Hippocampal formation (tissue), 2 donors: Measurements from ENCODE around the gene RXFP1.
"Not testable (repeated sequence)": the region's sequence is repeated elsewhere in the genome, so short reads cannot be mapped to it uniquely, and the experiment has no call there.

Source experiments
- DNase-seq, 2 donors: peaks; one replicate each; lab custom pipeline; 2025; lab: John Stamatoyannopoulos, UW

RXFP1 gene

GRCh38 chr4:158613046-158613445, 91.4 kb downstream of the RXFP1 start:
- DNase-seq: no peak

GRCh38 chr4:158617956-158618355, 96.3 kb downstream of the RXFP1 start:
- no peak for DNase-seq

GRCh38 chr4:158621729-158622128, 100.0 kb downstream of the RXFP1 start:
- DNase-seq: no peak

- DNase-seq: no peak
Measured at GRCh38 chr4:158622251-158622650, 100.6 kb downstream of the RXFP1 start.

- DNase-seq: peak in 1 of 2 donors; percentile 68
Measured at GRCh38 chr4:158624889-158625478, 103.3 kb downstream of the RXFP1 start.

- no peak for DNase-seq
Measured at GRCh38 chr4:158625544-158625943, 103.9 kb downstream of the RXFP1 start.

- no peak for DNase-seq
Measured at GRCh38 chr4:158630893-158631292, 109.2 kb downstream of the RXFP1 start.

GRCh38 chr4:158636619-158637018, 114.9 kb downstream of the RXFP1 start:
- no peak for DNase-seq

GRCh38 chr4:158644356-158644755, 122.7 kb downstream of the RXFP1 start:
- DNase-seq: no peak

GRCh38 chr4:158644760-158645159, 123.1 kb downstream of the RXFP1 start:
- DNase-seq: no peak

- DNase-seq: no peak
Measured at GRCh38 chr4:158649111-158649680, 127.5 kb downstream of the RXFP1 start.

GRCh38 chr4:158652920-158653319, 131.2 kb downstream of the RXFP1 start:
- DNase-seq: no peak

- DNase-seq: no peak
Measured at GRCh38 chr4:158656439-158656838, 134.8 kb downstream of the RXFP1 start.

GRCh38 chr4:158657291-158657690, 135.6 kb downstream of the RXFP1 start:
- DNase-seq: no peak

- DNase-seq: not testable (repeated sequence)
Measured at GRCh38 chr4:158663255-158663654, 141.6 kb downstream of the RXFP1 start.

- DNase-seq: not testable (repeated sequence)
Measured at GRCh38 chr4:158663707-158664625, 142.3 kb downstream of the RXFP1 start.

- no peak for DNase-seq
Measured at GRCh38 chr4:158664806-158665205, 143.1 kb downstream of the RXFP1 start.

GRCh38 chr4:158666892-158667291, 145.2 kb downstream of the RXFP1 start:
- DNase-seq: no peak

- DNase-seq: no peak
Measured at GRCh38 chr4:158667651-158668198, 146.0 kb downstream of the RXFP1 start.

GRCh38 chr4:158669310-158669709, 147.6 kb downstream of the RXFP1 start:
- DNase-seq: no peak

GRCh38 chr4:158670975-158671664, 149.4 kb downstream of the RXFP1 start:
- DNase-seq: peak; percentile 8 to 12

- no peak for DNase-seq
Measured at GRCh38 chr4:158671665-158671914, 149.9 kb downstream of the RXFP1 start, which contains the start of gene C4orf46. TSS of gene C4orf46 (minus strand) at chr4:158671887. CDS start at chr4:158671801, 86 bp downstream.
